Tibial nerve (tissue), 4 donors: ENCODE measurements around the gene ZNF184. TPM values are rescaled to one million over a fixed set of nuclear protein-coding genes. Genes with fewer than 3 reads are reported as not detected.

ENCODE experiments used
- DNase-seq, 2 donors: peaks; one replicate each; pipeline ENCODE4 v3.0.0-alpha.2; 2019; ENCODE audit warnings: low spot score in 2 of 2
- H3K27ac ChIP-seq, 4 donors: fragments of 200-600 bp; sonication (generic) in 3 of 4; one replicate each; pipeline ENCODE4 v1.5.1; 2017 to 2019; ENCODE audit warnings: mild to moderate bottlenecking in 1 of 4
- H3K27me3 ChIP-seq, 2 donors: fragments of 200-600 bp; sonication (generic) in 1 of 2; one replicate each; pipeline versions ENCODE4 v1.5.1 to v1.6.0; 2017 to 2019
- H3K36me3 ChIP-seq, 3 donors: fragments of 200-600 bp; sonication (generic); one replicate each; pipeline ENCODE4 v1.5.1; 2018 to 2019
- H3K4me1 ChIP-seq, 4 donors: fragments of 200-600 bp; sonication (generic) in 3 of 4; one replicate each; pipeline ENCODE4 v1.5.1; 2017 to 2019
- H3K4me3 ChIP-seq, 4 donors: fragments of 200-600 bp; sonication (generic) in 3 of 4; one replicate each; pipeline ENCODE4 v1.5.1; 2017 to 2019; ENCODE audit warnings: mild to moderate bottlenecking in 1 of 4, moderate library complexity in 1 of 4
- H3K9me3 ChIP-seq, 4 donors: fragments of 200-600 bp; sonication (generic) in 3 of 4; one replicate each; pipeline ENCODE4 v1.5.1; 2017 to 2019
- CTCF ChIP-seq, 5 experiments: fragments of 200-600 bp in 3 of 5; fragments of 450-650 bp in 2 of 5; sonication (generic) in 3 of 5; IDR thresholded peaks; one replicate each; pipeline ENCODE4 v1.5.1; 2016 to 2019; ENCODE audit warnings: antibody characterized with exemption in 5 of 5, mild to moderate bottlenecking in 3 of 5, moderate library complexity in 2 of 5
- EP300 ChIP-seq, 2 donors: sonication (generic); formaldehyde crosslinking; IDR thresholded peaks; one replicate each; pipeline ENCODE4 v1.6.1; 2017; ENCODE audit warnings: antibody characterized with exemption in 2 of 2, mild to moderate bottlenecking in 1 of 2
- POLR2A ChIP-seq, 2 donors: fragments of 450-650 bp; IDR thresholded peaks; one replicate each; pipeline ENCODE4 v1.6.1; 2017; ENCODE audit warnings: antibody characterized with exemption in 2 of 2, mild to moderate bottlenecking in 2 of 2, moderate library complexity in 2 of 2
- WGBS, 2 donors: methylation state at CpG; one replicate each; pipeline ENCODE4 v1.1.5; 2018; 5-methylcytosine and 5-hydroxymethylcytosine counted together
- total RNA-seq, 4 donors: library from RNA; depleted of rRNA; stranded (reverse); fragments of >200 nt; gene quantifications; one replicate each; pipeline ENCODE4 v1.1.0, GENCODE V29; 2016

ZNF184 gene
- total RNA-seq, 4 donors from 2014 or later, result 6.1 to 10.7 (median 8.9) TPM

GRCh38 chr6:27514906-27515495, 42.1 kb upstream of the ZNF184 start:
- Histone ChIP-seq H3K9me3 (no peaks in the 10 kb centered on the region), H3K27me3 (peaks cover 0 to 40% of the 10 kb centered on the region in 2 donors), H3K36me3 (no peaks in the 10 kb centered on the region), H3K4me1 (peaks cover 0 to 13% (median 9%) of the 10 kb centered on the region in 4 donors), H3K27ac (no peak overlapping the region), H3K4me3 (peak overlapping the region in 1 of 4 donors; percentile 29)
- 29 to 42% methylated on average over 28 of the region's 28 CpGs for WGBS, 2 donors
- TF ChIP-seq POLR2A (IDR thresholded peaks at IDR 0.05) (no peak), CTCF (IDR thresholded peaks at IDR 0.05) (no peak), EP300 (IDR thresholded peaks at IDR 0.05) (no peak)
- DNase-seq, result no peak

- no peak for TF ChIP-seq CTCF (IDR thresholded peaks at IDR 0.05)
- TF ChIP-seq POLR2A (IDR thresholded peaks at IDR 0.05), result no peak
- no peak for TF ChIP-seq EP300 (IDR thresholded peaks at IDR 0.05)
- 91 to 92% methylated on average over 2 of the region's 2 CpGs for WGBS, 2 donors
- Histone ChIP-seq H3K36me3 (no peaks in the 10 kb centered on the region), H3K9me3 (no peaks in the 10 kb centered on the region), H3K27me3 (peaks cover 0 to 44% of the 10 kb centered on the region in 2 donors), H3K4me1 (peaks cover 0 to 4% (median 0%) of the 10 kb centered on the region in 4 donors), H3K27ac (no peak overlapping the region), H3K4me3 (no peak overlapping the region)
- no peak for DNase-seq
Observed at GRCh38 chr6:27512525-27512924, 39.6 kb upstream of the ZNF184 start.

GRCh38 chr6:27507041-27507956, 34.4 kb upstream of the ZNF184 start:
- 80 to 85% methylated on average over 9 of the region's 9 CpGs for WGBS, 2 donors
- Histone ChIP-seq H3K36me3 (no peaks in the 10 kb centered on the region), H3K4me3 (no peak overlapping the region), H3K27me3 (peaks cover 0 to 12% of the 10 kb centered on the region in 2 donors), H3K4me1 (peaks cover 0 to 16% (median 2%) of the 10 kb centered on the region in 4 donors), H3K27ac (no peak overlapping the region), H3K9me3 (no peaks in the 10 kb centered on the region)
- no peak for DNase-seq
- TF ChIP-seq POLR2A (IDR thresholded peaks at IDR 0.05) (no peak), CTCF (IDR thresholded peaks at IDR 0.05) (no peak), EP300 (IDR thresholded peaks at IDR 0.05) (no peak)

- Histone ChIP-seq H3K4me3 (no peak overlapping the region), H3K27me3 (peaks cover 0 to 5% of the 10 kb centered on the region in 2 donors), H3K4me1 (peaks cover 0 to 19% (median 4%) of the 10 kb centered on the region in 4 donors), H3K27ac (no peak overlapping the region), H3K9me3 (no peaks in the 10 kb centered on the region), H3K36me3 (no peaks in the 10 kb centered on the region)
- no peak for TF ChIP-seq EP300 (IDR thresholded peaks at IDR 0.05)
- no peak for TF ChIP-seq CTCF (IDR thresholded peaks at IDR 0.05)
- TF ChIP-seq POLR2A (IDR thresholded peaks at IDR 0.05), result no peak
- WGBS, 2 donors, result 31 to 34% methylated on average over 20 of the region's 20 CpGs
- peak; percentile 47 to 69 for DNase-seq
Observed at GRCh38 chr6:27505209-27506027, 32.5 kb upstream of the ZNF184 start.
